ENCODE data around the gene LTC4S. TPM values are rescaled to one million over a fixed set of nuclear protein-coding genes. Genes with fewer than 3 reads are reported as not detected.

LTC4S gene
- polyA plus RNA-seq, 1 donor: 1.7 TPM

Other genes starting within 250 kb of the LTC4S start
- 99.4 TPM for gene RUFY1, start 243.4 kb upstream of the LTC4S start, polyA plus RNA-seq (ENCODE audit: insufficient read length)
- 1,916 TPM for gene HNRNPH1, start 170.3 kb upstream of the LTC4S start, polyA plus RNA-seq (ENCODE audit: insufficient read length)
- 0.30 TPM for gene CBY3, start 113.0 kb upstream of the LTC4S start, polyA plus RNA-seq (ENCODE audit: insufficient read length)
- 563 TPM for gene CANX, start 95.0 kb upstream of the LTC4S start, polyA plus RNA-seq (ENCODE audit: insufficient read length)
- gene MAML1, start 61.2 kb upstream of the LTC4S start, polyA plus RNA-seq (ENCODE audit: insufficient read length): 43.7 TPM
- gene MGAT4B, start 12.9 kb downstream of the LTC4S start, polyA plus RNA-seq (ENCODE audit: insufficient read length): 159 TPM
- 82.5 TPM for gene SQSTM1, start 26.9 kb downstream of the LTC4S start, polyA plus RNA-seq (ENCODE audit: insufficient read length)
- gene MRNIP, start 64.8 kb downstream of the LTC4S start, polyA plus RNA-seq (ENCODE audit: insufficient read length): 50.5 TPM
- 108 TPM for gene TBC1D9B, start 113.9 kb downstream of the LTC4S start, polyA plus RNA-seq (ENCODE audit: insufficient read length)